Liver (tissue), 9 donors: ENCODE data around the gene MFGE8. TPM values are rescaled to one million over a fixed set of nuclear protein-coding genes. Genes with fewer than 3 reads are reported as not detected.

Experiments used
- DNase-seq: peaks from one replicate; pipeline ENCODE4 v3.0.0-alpha.2; 2017; ENCODE audit warnings: low spot score
- H3K27ac ChIP-seq, 2 donors: one replicate each; pipeline ENCODE4 v1.7.0; 2013; ENCODE audit warnings: inconsistent platforms in 2 of 2, low read length in 2 of 2, control low read depth in 1 of 2, low read depth in 1 of 2, mild to moderate bottlenecking in 1 of 2
- H3K27me3 ChIP-seq, 4 donors: one replicate each; pipeline versions ENCODE4 v1.6.1 to v1.7.0; 2013; ENCODE audit warnings: low read length in 3 of 4, inconsistent platforms in 1 of 4, mild to moderate bottlenecking in 1 of 4, moderate library complexity in 1 of 4; ENCODE audit not compliant: control insufficient read depth in 4 of 4, insufficient read depth in 4 of 4
- H3K36me3 ChIP-seq, 4 donors: one replicate each; pipeline versions ENCODE4 v1.6.1 to v1.7.0; 2013; ENCODE audit warnings: low read length in 3 of 4, mild to moderate bottlenecking in 3 of 4, low read depth in 1 of 4, moderate library complexity in 1 of 4; ENCODE audit not compliant: control insufficient read depth in 4 of 4, insufficient read depth in 3 of 4
- H3K4me1 ChIP-seq, 4 donors: one replicate each; pipeline versions ENCODE4 v1.6.1 to v1.7.0; 2013; ENCODE audit warnings: low read length in 3 of 4, mild to moderate bottlenecking in 3 of 4, moderate library complexity in 1 of 4; ENCODE audit not compliant: control insufficient read depth in 4 of 4, insufficient read depth in 4 of 4
- H3K4me3 ChIP-seq, 3 donors: one replicate each; pipeline versions ENCODE4 v1.6.1 to v1.7.0; 2013; ENCODE audit warnings: low read length in 3 of 3, control low read depth in 1 of 3, low read depth in 1 of 3, mild to moderate bottlenecking in 1 of 3
- H3K9ac ChIP-seq, 2 donors: one replicate each; pipeline ENCODE4 v1.7.0; 2013; ENCODE audit warnings: low read length in 2 of 2, mild to moderate bottlenecking in 2 of 2, moderate library complexity in 2 of 2, control low read depth in 1 of 2, low read depth in 1 of 2
- H3K9me3 ChIP-seq, 4 donors: one replicate each; pipeline versions ENCODE4 v1.6.1 to v1.7.0; 2013; ENCODE audit warnings: low read length in 3 of 4; ENCODE audit not compliant: control insufficient read depth in 4 of 4
- ATF3 ChIP-seq: IDR thresholded peaks from 2 replicates; pipeline ENCODE4 v1.6.1; 2016; ENCODE audit warnings: antibody characterized with exemption
- CTCF ChIP-seq: fragments of 150-350 bp; IDR thresholded peaks from 2 replicates; pipeline ENCODE4 v1.5.1; 2017; ENCODE audit warnings: improper control_type of control experiment, low read depth, low read length; ENCODE audit not compliant: missing input control
- FOXA1 ChIP-seq: IDR thresholded peaks from 2 replicates; pipeline ENCODE4 v1.6.1; 2016; ENCODE audit warnings: antibody characterized with exemption
- FOXA2 ChIP-seq: IDR thresholded peaks from 2 replicates; pipeline ENCODE4 v1.6.1; 2016; ENCODE audit warnings: antibody characterized with exemption
- GABPA ChIP-seq, 2 donors: IDR thresholded peaks in 1 of 2; conservative IDR thresholded peaks in 1 of 2; 2 replicates each; pipeline ENCODE4 v1.6.1; 2016; ENCODE audit warnings: antibody characterized with exemption in 2 of 2, mild to moderate bottlenecking in 1 of 2, moderate library complexity in 1 of 2
- HNF4G ChIP-seq: IDR thresholded peaks from 2 replicates; pipeline ENCODE4 v1.6.1; 2016; ENCODE audit warnings: antibody characterized with exemption
- JUND ChIP-seq, 2 donors: IDR thresholded peaks; 2 replicates each; pipeline ENCODE4 v1.6.1; 2016; ENCODE audit warnings: antibody characterized with exemption in 2 of 2
- MAX ChIP-seq: IDR thresholded peaks from 2 replicates; pipeline ENCODE4 v1.6.1; 2016; ENCODE audit warnings: antibody characterized with exemption
- NR2F2 ChIP-seq: IDR thresholded peaks from 2 replicates; pipeline ENCODE4 v1.6.1; 2016; ENCODE audit warnings: antibody characterized with exemption
- RAD21 ChIP-seq, 2 donors: IDR thresholded peaks; 2 replicates each; pipeline ENCODE4 v1.6.1; 2016; ENCODE audit warnings: antibody characterized with exemption in 2 of 2, mild to moderate bottlenecking in 2 of 2
- REST ChIP-seq: IDR thresholded peaks from 2 replicates; pipeline ENCODE4 v1.6.1; 2016; ENCODE audit warnings: antibody characterized with exemption, mild to moderate bottlenecking
- RXRA ChIP-seq, 2 donors: IDR thresholded peaks; 2 replicates each; pipeline ENCODE4 v1.6.1; 2017 to 2018; ENCODE audit warnings: antibody characterized with exemption in 2 of 2, mild to moderate bottlenecking in 1 of 2
- SP1 ChIP-seq: IDR thresholded peaks from 2 replicates; pipeline ENCODE4 v1.6.1; 2018; ENCODE audit warnings: antibody characterized with exemption, mild to moderate bottlenecking
- ZBTB33 ChIP-seq: IDR thresholded peaks from 2 replicates; pipeline ENCODE4 v1.6.1; 2016; ENCODE audit warnings: antibody characterized with exemption
- WGBS: extraction: QIAGEN DNeasy Blood & Tissue Kit; methylation state at CpG from one replicate; pipeline ENCODE4 v1.1.7; 2013; 5-methylcytosine and 5-hydroxymethylcytosine counted together
- polyA plus RNA-seq, 2 donors: library from polyadenylated mRNA; stranded (reverse) in 1 of 2; unstranded in 1 of 2; fragments of 200-250 nt in 1 of 2; fragments of >200 nt in 1 of 2; fragmentation: Nextera tagmentation in 1 of 2; extraction: Ambion mirVana in 1 of 2; gene quantifications; one replicate each; pipeline versions ENCODE4 v1.2.1 to v1.2.3, GENCODE V29; 2013 to 2015
- total RNA-seq, 2 donors: library from RNA; depleted of rRNA; stranded (reverse); fragments of >200 nt; gene quantifications; one replicate each; pipeline ENCODE4 v1.2.3, GENCODE V29; 2014
- donor health status: healthy.
- donor health status: healthy.
- donor health status: healthy.
- donor health status: healthy.
- donor health status: healthy.

MFGE8 gene
- total and polyA plus RNA-seq, 4 donors, result 6.6 to 14.8 (median 12.8) TPM

GRCh38 chr15:88908697-88909621 is 4.2 kb downstream of the MFGE8 start:
- Histone ChIP-seq H3K27me3 (no peaks in the 10 kb centered on the region), H3K4me3 (no peak overlapping the region), H3K27ac (no peak overlapping the region), H3K4me1 (peaks cover 3 to 16% (median 6%) of the 10 kb centered on the region in 4 donors), H3K36me3 (no peaks in the 10 kb centered on the region), H3K9me3 (no peaks in the 10 kb centered on the region), H3K9ac (no peak overlapping the region)
- WGBS, result 95% methylated on average over 16 of the region's 16 CpGs
- DNase-seq, result no peak
- no peak for TF ChIP-seq FOXA2
- TF ChIP-seq SP1, result no peak

GRCh38 chr15:88908123-88908522 is 5.1 kb downstream of the MFGE8 start:
- Histone ChIP-seq H3K36me3 (no peaks in the 10 kb centered on the region), H3K27ac (no peak overlapping the region), H3K27me3 (no peaks in the 10 kb centered on the region), H3K9me3 (no peaks in the 10 kb centered on the region), H3K4me3 (no peak overlapping the region), H3K4me1 (peaks cover 0 to 10% (median 4%) of the 10 kb centered on the region in 4 donors), H3K9ac (no peak overlapping the region)
- TF ChIP-seq FOXA1 (no peak), ATF3 (no peak), MAX (no peak), REST (no peak), GABPA (IDR thresholded peaks at IDR 0.05 in 1 of 2, conservative IDR thresholded peaks at IDR 0.05 in 1 of 2) (no peak), RXRA (IDR thresholded peaks at IDR 0.05) (no peak), HNF4G (no peak)
- no peak for DNase-seq
- WGBS, result 92% methylated on average over 12 of the region's 12 CpGs

GRCh38 chr15:88907111-88907510 is 6.1 kb downstream of the MFGE8 start:
- H3K4me1 ChIP-seq, result peaks cover 0 to 3% (median 0%) of the 10 kb centered on the region in 4 donors
- H3K36me3 ChIP-seq, result no peaks in the 10 kb centered on the region
- no peaks in the 10 kb centered on the region for H3K9me3 ChIP-seq
- H3K27ac ChIP-seq, result no peak overlapping the region
- no peak overlapping the region for H3K4me3 ChIP-seq
- WGBS, result 91% methylated on average over 14 of the region's 14 CpGs
- H3K9ac ChIP-seq, result no peak overlapping the region
- DNase-seq, result no peak
- no peaks in the 10 kb centered on the region for H3K27me3 ChIP-seq
- TF ChIP-seq NR2F2, result no peak
- TF ChIP-seq ZBTB33, result no peak
- no peak for TF ChIP-seq CTCF
- TF ChIP-seq ATF3, result no peak
- no peak for TF ChIP-seq FOXA1
- no peak for TF ChIP-seq JUND (IDR thresholded peaks at IDR 0.05)
- no peak for TF ChIP-seq REST
- TF ChIP-seq RAD21 (IDR thresholded peaks at IDR 0.05), result no peak
